GM21619 (cell line): Measurements from ENCODE around the gene TUBA3C.
"Not testable (repeated sequence)": the region's sequence is repeated elsewhere in the genome, so short reads cannot be mapped to it uniquely, and the experiment has no call there.

ENCODE experiments used
- ATAC-seq: cut with Tn5 transposase; IDR thresholded peaks from one replicate; pipeline ENCODE4 v1.9.1; 2021; ENCODE audit not compliant: unreplicated experiment

Gene TUBA3C

DNA sequence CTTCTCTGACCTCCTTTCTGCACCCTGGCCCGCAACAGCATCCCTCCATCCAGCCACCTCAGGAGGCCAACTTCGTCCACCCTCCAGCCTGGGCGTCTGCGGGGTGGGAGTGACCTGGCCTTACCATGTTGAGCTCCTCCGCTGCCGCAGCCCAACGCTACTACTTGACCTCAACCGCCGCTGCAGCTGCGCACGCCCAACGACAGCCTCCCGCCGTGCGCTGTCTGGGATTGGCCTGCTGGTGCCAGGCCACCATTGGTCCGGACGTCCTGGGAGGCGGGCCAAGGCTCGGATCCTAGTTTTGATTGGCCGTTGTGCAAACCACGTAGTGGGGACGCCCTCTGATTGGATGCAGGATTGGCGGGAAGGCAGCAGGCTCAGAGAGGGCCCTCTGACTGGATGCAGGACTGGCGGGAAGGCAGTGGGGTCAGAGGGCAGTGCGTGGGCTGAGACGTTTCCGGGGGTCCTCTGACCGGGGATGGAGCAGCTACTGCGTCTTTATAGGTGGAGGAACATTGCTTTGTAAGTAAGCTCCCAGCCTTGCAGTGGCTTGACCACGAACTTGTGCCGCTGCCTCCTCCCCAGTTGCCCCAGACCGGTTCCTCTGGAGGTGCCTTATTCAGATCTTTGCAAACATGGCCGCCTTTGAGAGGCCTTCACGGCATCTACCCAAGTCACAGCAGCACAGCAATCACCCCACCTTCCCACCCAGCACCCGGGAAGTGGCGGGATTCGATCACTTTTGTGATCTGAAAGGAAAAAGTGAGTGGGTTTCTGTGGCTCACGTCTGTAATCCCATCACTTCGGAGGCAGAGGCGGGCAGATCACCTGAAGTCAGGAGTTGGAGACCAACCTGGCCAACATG, at the start of gene TUBA3C:
Gene TUBA3C, minus strand, starts transcription at position 204 of the 865 bp plus-strand sequence. Its CDS starts 77 bp downstream, at position 127.
- ATAC-seq = no peak

DNA sequence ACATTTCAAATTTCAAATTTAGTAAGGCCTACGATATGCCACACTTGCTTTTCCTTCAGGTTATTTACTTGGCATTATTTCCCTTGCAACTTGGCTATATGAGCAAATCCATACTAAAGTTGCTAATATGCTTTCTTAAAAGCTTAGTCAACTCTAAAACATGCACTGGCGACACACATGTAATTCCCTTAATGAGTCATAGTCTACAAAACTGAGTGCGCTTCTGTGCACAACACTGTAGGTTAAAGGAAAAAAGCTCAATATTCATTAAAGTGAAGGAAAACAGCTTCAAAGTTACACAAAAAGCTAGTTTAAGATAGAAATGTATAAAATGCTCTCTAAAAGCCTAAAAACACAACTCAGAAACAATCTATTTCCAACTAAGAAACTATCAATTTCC, 25.8 kb upstream of the TUBA3C start:
- ATAC-seq = not testable (repeated sequence)

DNA sequence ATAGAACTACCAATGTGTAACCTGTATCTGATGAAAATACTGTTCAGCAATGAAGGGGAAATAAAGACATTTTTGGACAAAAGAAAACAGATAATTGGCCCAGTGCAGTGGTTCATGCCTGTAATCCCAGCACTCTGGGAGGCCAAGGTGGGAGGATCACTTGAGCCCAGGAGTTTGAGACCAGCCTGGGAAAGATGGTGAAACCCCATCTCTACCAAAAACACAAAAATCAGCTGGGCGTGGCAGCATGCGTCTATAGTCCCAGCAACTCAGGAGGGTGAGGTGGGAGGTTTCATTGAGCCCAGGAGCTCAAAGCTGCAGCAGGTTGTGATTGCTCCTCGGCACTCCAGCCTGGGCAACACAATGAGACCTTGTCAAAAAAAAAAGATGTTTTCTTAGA, 11.0 kb upstream of the TUBA3C start:
- not testable (repeated sequence) for ATAC-seq

DNA sequence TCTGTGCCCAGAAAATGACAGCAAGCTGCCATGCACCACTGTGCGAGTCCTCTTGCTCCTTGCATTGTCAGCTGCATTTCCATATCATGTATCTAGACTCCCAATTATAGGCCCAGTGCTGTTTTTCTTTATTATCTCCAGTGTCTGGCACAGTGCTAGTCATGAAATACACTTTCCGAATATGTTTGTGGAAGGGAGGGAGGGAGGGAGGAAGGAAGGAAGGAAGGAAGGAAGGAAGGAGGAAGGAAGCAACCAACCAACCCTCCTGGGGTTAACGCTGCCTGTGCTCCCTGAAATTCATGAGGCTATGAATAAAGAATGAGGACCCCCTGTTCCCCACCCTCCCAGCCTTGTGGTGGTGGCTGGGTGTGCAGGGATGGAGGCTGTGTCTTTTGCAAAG, 8.3 kb upstream of the TUBA3C start:
- not testable (repeated sequence) for ATAC-seq

DNA sequence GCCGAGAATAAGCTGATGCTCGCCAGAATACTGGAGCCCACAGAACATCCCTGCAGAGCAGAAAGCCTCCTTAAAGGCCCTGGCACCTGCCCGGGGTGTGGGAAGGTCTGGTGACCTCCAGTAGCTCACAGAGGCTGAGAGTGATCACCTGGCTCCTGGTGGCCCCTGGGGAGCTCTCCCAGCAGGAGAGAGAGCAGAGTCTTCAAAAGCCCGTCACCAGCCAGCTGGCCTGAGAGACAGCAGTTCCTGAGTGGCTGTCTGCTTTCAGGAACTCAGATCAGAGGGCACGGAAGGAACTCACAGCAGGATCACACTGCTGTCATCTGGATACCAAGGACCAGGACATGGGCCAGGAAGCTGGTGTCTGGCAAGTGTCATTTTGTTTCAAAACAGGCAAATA, 7.7 kb upstream of the TUBA3C start:
- ATAC-seq = not testable (repeated sequence)

DNA sequence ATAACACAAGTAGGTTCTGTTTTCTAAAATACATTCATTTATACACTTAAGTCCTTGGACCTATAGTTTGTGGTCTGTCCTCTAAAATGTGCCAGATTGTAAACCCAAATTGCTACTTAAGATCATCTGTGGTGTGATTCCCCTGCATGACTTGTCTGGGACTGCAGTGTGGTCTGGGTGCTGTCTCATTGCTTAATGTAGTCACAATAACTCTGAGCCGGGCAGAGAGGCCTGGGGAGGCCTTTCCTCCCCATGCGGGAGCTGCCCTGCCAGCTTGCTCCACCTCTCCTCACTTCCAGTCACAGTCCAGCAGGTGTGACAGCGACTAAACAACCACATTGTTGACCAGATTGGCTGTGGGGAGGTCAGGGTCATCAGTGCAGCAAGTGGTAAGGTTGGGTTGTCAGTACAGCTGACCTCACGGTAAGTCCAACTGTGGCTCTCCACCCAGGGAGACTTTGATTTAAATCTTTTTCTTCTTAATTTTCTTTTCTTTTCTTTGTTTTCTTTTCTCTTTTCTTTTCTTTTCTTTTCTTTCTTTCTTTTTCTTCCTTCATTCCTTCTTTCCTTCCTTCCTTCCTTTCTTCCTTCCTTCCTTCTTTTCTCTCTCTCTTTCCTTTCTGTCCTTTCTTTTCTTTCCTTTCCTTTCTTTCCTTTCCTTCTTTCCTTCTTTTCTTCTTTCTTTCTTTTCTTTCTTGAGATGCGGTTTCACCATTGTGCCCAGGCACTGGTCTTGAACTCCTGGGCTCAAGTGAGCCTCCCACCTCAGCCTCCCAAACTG, 4.4 kb upstream of the TUBA3C start:
- no peak for ATAC-seq

DNA sequence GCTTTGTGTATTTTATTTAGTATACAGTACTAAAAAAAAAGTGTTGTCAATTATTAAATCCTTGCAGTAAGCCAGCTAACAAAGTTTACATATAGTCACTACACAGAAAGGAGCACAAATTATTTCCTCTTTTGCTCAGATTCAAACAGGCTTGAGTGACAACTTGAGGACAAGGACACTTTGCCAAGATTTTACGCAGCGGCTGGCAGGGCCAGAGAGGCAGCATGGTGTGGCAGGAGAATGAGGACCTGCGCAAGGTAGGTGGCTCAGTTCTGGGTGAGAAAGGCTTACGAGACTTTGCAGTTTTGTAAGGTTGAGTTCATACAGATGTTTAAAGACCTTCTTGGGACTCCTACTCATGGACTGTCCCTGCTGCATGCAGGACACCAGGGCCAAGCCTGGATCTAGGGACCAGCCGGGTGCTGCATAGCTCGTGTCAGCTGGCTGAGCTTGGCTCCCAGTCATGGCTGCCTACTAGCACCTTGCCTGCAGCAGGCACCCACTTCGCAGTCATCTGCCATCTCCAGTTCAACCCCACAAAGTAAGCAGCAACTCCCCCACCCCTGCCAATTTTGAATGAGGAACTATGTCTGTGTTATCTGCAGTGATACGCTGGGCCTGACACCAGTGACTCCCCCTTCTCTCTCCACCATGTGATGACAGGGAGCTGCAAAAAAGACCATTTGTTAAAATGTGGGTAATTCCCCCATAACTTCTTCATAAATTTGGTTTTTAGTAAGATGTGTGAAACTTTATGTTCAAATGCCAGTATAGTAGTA, 3.7 kb upstream of the TUBA3C start:
- no peak for ATAC-seq

DNA sequence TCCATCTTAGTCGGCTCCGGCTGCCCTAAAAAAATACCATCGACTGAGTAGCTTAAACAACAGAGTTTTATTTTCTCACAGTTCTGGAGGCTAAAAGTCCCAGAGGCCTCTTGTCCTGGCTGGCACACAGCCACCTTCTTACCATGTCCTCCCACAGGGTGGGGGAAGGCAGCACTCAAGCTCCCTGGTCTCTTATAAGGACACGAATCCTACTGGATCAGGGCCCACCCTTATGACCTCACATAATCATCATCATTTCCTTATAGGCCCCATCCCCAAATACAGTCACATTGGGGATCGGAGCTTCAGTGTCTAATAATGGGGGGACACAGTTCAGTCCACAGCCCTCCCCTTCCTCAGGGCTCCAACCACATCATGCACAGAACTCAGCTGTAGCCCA, 2.6 kb upstream of the TUBA3C start:
- no peak for ATAC-seq

DNA sequence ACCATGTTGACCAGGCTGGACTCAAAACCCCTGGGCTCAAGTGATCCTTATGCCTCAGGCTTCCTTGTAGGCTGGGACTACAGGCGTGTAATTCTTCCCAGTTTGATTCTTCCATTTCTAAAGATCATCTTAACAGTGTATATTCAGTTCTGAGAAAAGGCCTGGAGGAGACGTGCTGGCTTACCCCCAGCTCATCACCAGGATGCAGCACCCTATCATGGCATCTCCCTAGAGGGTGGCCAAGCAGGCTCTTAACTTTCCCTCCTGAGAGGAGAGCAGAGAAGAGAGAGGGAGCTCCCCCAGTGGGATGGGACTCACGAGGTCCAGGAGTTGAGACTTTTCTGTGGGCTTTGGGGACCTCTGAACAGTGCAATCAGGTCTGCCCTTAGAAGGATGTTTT, 2.1 kb upstream of the TUBA3C start:
- no peak for ATAC-seq

DNA sequence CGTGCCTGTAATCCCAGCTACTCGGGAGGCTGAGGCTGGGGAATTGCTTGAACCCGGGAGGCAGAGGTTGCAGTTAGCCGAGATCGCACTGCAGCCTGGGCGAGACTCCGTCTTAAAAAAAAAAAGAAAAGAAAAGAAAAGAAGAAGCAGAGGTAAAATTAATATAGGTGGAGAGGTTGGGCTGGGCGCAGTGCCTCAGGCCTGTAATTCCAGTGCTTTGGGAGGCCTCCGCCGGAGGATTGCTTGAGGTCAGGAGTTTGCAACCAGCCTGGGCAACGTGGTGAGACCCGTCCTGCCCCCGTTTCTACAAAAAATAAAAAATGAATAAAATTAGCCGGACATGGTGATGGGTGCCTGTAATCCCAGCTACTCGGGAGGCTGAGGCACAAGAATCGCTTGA, 912 bp upstream of the TUBA3C start:
- no peak for ATAC-seq

DNA sequence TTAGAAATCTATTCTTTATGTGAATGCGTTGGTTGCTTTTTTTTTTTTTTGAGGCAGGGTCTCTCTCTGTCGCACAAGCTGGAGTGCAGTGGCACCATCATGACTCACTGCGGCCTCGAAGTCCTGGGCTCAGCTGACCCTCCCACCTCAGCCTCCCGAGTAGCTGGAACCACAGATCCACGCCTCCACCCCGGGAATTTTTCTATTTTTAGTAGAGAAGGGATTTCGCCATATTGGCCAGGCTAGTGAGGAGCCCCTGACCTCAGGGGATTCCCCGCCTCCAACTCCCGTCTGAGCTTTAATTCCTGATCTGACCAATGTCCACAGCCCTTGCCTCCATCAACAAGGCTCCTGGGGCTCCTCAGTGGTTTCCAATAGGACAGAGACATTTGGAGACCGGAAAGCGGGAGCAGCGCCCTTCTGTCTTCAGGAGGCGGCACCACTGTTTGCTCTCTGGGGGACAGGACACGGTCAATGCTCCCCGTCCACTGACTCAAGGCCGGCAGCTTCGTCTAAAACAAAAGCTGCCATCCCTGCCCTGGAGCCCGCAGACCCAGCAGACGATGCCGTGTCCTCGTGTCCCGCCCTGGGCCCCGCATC, 503 bp downstream of the TUBA3C start:
- ATAC-seq = no peak

DNA sequence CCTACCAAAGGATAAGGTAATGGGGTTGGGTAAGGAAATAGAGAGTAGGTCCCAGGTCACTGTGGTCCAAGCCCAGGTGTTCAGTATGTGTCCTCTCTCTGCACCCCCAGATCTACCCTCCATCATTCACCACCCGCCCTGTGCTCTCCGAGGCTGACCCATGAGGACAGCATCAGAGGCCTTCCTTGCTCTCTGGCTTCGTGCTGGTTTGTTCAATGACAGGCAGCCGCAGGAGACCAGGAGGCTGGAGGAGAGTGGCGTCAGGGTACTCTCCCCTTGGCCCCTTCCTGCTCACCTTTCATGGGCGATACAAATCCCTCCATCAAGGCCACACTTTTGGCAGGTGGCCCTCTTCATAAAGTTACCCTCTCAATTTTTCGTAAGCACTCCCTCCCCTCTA, 1.7 kb downstream of the TUBA3C start:
- ATAC-seq = no peak

DNA sequence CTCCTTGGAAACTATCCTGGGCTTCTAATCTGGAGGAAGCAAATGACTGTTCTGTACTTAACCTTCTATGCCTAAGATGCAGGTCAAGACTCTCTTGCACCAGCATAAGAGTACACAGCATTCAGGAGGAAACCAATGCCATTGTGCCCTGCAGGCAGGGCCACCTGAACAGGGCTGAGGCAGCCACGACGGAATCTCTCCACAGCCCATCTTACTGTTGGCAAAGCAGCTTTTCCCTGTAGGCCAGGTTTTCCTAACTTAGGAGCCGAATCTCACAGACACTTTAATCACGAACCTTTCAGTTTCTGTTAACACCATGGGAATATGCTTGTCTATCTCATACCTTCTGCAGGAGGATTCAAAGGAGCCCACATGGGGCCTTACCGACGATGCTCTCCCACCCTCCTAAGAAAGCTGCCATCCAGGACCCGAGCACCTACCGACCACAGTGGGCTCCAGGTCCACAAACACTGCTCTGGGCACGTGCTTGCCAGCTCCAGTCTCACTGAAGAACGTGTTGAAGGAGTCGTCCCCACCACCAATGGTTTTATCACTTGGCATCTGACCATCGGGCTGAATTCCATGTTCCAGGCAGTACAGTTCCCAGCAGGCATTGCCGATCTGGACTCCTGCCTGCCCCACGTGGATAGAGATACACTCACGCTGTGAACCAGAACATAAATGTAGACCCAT, 2.6 kb downstream of the TUBA3C start:
- no peak for ATAC-seq

DNA sequence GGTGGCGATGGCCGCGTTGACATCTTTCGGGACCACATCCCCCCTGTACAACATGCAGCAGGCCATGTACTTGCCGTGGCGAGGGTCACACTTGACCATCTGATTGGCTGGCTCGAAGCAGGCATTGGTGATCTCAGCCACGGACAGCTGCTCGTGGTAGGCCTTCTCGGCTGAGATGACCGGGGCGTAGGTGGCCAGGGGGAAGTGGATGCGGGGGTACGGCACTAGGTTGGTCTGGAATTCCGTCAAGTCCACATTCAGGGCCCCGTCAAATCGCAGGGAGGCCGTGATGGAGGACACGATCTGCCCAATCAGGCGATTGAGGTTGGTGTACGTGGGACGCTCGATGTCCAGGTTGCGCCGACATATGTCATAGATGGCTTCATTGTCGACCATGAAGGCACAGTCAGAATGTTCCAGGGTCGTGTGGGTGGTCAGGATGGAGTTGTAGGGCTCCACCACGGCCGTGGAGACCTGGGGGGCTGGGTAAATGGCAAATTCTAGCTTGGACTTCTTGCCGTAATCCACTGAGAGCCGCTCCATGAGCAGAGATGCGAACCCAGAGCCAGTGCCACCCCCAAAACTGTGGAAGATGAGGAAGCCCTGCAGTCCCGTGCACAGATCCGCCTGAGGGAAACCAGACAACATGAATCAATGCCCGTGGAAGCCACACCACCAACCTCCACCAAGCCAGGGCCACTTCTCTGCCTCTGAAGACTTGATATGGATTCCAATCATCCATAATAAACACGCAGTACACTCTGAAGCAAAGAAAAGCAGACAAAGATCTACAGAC, 4.4 kb downstream of the TUBA3C start:
- ATAC-seq = not testable (repeated sequence)

DNA sequence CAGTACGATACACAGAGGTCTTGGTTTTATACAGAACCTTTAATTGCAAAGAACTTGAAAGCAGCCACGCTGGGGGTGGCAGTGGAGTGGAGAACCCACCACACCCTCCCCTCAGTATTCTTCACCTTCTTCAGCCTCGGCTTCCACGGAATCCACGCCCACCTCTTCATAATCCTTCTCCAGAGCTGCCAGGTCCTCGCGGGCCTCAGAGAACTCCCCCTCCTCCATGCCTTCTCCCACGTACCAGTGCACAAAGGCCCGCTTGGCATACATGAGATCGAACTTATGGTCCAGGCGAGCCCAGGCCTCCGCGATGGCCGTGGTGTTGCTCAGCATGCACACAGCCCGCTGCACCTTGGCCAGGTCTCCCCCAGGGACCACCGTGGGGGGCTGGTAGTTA, 7.9 kb downstream of the TUBA3C start:
- ATAC-seq = no peak

DNA sequence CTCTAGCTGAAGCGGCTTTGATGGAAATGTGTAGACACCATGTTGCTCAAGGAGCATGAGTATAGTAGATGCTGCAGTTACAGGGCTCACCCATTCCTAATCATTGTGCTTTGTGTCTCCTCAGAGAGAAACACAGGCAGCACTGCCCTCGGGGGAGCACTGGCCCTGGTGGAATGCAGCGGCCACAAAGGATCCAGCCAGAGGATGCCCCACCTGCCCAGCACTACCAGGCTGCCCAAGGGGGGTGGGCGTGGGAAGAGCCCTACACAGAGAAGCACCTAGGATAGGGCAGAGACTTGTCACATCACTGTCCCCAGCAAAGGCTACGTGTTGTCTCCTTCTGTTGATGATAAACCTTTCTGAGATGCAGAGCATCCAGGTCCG, 9.0 kb downstream of the TUBA3C start:
- ATAC-seq = no peak

DNA sequence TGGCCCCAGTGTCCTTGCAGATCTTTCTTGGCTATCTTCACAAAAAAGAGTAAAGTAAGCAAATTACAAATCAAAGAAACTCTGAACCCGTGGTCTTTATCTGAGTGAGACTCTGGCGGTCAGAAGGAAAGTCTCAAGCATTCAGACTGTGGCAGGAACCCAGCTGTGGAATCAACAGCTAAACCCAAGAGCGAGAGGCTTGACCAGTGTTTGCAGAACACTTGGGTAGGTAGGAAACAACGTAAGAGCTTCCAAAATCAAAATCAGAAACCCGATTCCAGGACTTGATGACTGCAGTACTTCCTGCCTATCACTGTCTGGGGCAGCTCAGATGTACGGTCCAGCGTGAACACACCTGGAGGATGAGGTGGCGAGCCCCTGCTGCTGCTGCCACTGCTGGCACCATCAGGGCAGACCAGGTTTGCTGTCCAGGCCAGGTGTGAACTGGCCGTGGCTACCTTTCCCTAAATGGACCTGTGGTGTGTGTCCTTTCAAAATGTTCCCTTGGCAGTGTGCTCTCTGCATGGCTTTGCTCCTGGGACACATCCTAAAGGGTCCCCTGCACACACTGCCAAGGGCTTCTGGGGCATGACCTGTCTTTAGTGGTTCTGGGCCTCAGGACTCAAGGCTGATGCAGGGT, 9.5 kb downstream of the TUBA3C start:
- ATAC-seq = no peak

DNA sequence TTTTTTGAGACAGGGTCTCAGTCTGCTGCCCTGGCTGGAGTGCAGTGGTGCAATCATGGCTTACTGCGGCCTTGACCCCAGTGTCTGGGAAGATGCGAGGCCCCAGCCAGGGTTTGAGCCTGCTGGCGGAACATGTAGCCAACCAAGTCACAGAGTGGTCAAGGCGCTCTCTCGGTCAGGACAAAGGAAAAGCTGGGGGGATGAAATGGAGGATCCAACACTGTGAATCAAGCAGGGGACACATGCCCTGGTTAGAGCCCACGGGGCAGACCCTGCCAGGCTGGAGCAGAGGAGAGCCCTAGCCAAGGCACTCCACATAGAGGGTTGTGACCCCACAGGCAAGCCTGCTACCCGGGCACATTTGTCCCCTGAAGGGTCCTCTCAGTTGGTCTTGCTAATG, 10.1 kb downstream of the TUBA3C start:
- ATAC-seq = no peak

DNA sequence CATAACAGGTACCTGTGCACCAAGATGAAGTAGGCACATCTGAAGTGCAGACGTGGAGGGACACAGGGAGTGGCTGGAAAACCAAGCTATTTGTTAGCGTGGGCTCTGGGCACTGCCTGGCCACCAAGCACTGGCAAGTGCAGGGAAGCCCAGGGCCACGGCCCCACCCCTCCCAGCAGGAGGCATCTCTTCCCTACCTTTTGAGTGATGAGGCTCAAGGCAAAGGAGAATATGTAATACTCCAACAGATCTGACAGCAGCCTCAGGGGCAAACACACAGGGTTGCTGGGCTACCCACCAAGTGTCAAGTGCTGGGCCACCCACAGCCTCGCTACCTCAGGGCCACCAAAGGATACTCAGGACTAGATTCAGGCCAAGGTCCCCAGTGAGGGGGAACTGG, 11.6 kb downstream of the TUBA3C start:
- no peak for ATAC-seq
